NCI-H446 (cell line): Measurements from ENCODE around the gene AGBL1.

ENCODE experiments used
- DNase-seq, 2 experiments: peaks; one replicate each; lab custom pipeline; 2025; lab: John Stamatoyannopoulos, UW

AGBL1 gene

GRCh38 chr15:86079508-86080266 lies at the start of gene AGBL1:
Gene AGBL1 (plus strand): TSS chr15:86079871.
- no peak for DNase-seq

- no peak for DNase-seq
Observed at GRCh38 chr15:86034904-86035303, 44.8 kb upstream of the AGBL1 start.

- no peak for DNase-seq
Observed at GRCh38 chr15:86036243-86036642, 43.4 kb upstream of the AGBL1 start.

GRCh38 chr15:86038491-86038890 lies 41.2 kb upstream of the AGBL1 start:
- no peak for DNase-seq

- DNase-seq: no peak
Observed at GRCh38 chr15:86040356-86041033, 39.2 kb upstream of the AGBL1 start.

GRCh38 chr15:86041399-86041798 lies 38.3 kb upstream of the AGBL1 start:
- DNase-seq: no peak

GRCh38 chr15:86042226-86042625 lies 37.4 kb upstream of the AGBL1 start:
- no peak for DNase-seq

- no peak for DNase-seq
Observed at GRCh38 chr15:86044981-86045380, 34.7 kb upstream of the AGBL1 start.

- DNase-seq: no peak
Observed at GRCh38 chr15:86054338-86054737, 25.3 kb upstream of the AGBL1 start.

- DNase-seq: no peak
Observed at GRCh38 chr15:86055688-86056087, 24.0 kb upstream of the AGBL1 start.

GRCh38 chr15:86059851-86060250 lies 19.8 kb upstream of the AGBL1 start:
- no peak for DNase-seq

GRCh38 chr15:86060674-86061073 lies 19.0 kb upstream of the AGBL1 start:
- DNase-seq: no peak

GRCh38 chr15:86061581-86061980 lies 18.1 kb upstream of the AGBL1 start:
- DNase-seq: no peak

- DNase-seq: no peak
Observed at GRCh38 chr15:86062646-86063243, 16.9 kb upstream of the AGBL1 start.

GRCh38 chr15:86063356-86064095 lies 16.1 kb upstream of the AGBL1 start:
- no peak for DNase-seq

GRCh38 chr15:86064326-86064725 lies 15.3 kb upstream of the AGBL1 start:
- DNase-seq: no peak

GRCh38 chr15:86066174-86066834 lies 13.4 kb upstream of the AGBL1 start:
- no peak for DNase-seq

GRCh38 chr15:86073281-86073680 lies 6.4 kb upstream of the AGBL1 start:
- no peak for DNase-seq

GRCh38 chr15:86076468-86076867 lies 3.2 kb upstream of the AGBL1 start:
- no peak for DNase-seq

GRCh38 chr15:86077070-86077469 lies 2.6 kb upstream of the AGBL1 start:
- DNase-seq: no peak

- DNase-seq: no peak
Observed at GRCh38 chr15:86080302-86080701, 631 bp downstream of the AGBL1 start.
